Measurements from ENCODE around the gene CXCL6. TPM values are rescaled to one million over a fixed set of nuclear protein-coding genes. Genes with fewer than 3 reads are reported as not detected.

The CXCL6 gene
- polyA plus RNA-seq, 3 donors: not detected

- H3K4me3 Mint-ChIP-seq: peak overlapping the region; percentile 26 to 39
- Histone ChIP-seq H3K27ac (ENCODE audit: low read depth in 1 of 2, low read length in 2 of 2) (no peak overlapping the region), H3K36me3 (replicated peaks in 1 of 2; ENCODE audit: control insufficient read depth in 1 of 2, insufficient read depth in 2 of 2, low read length in 2 of 2) (no peaks in the 10 kb centered on the region), H3K9ac (ENCODE audit: insufficient read depth, low read length, poor library complexity, severe bottlenecking) (no peak overlapping the region), H3K4me3 (replicated peaks in 1 of 3; ENCODE audit: low read depth in 2 of 3, low read length in 3 of 3) (no peak overlapping the region), H3K27me3 (ENCODE audit: control insufficient read depth in 2 of 2, insufficient read depth in 2 of 2, low read length in 2 of 2) (no peaks in the 10 kb centered on the region), H3K4me2 (replicated peaks; ENCODE audit: extremely low read depth, low read length, poor library complexity, severe bottlenecking) (no peak overlapping the region), H3K4me1 (ENCODE audit: control insufficient read depth in 1 of 2, insufficient read depth in 2 of 2, low read length in 2 of 2) (peaks cover 19 to 26% of the 10 kb centered on the region in 2 donors), H3K79me2 (ENCODE audit: insufficient read depth, low read length) (no peaks in the 10 kb centered on the region), H2AFZ (ENCODE audit: insufficient read depth, low read depth, low read length, poor library complexity, severe bottlenecking) (no peak overlapping the region), H3K9me3 (replicated peaks in 1 of 2; ENCODE audit: control insufficient read depth in 1 of 2, insufficient read depth in 1 of 2, low read length in 2 of 2) (no peaks in the 10 kb centered on the region), H4K20me1 (ENCODE audit: insufficient read depth, low read length) (no peaks in the 10 kb centered on the region)
- intact Hi-C loops (cut with micrococcal nuclease): no loop called here
- 100% methylated on average over 1 of the region's 3 CpGs for WGBS (ENCODE audit: insufficient coverage)
- peak overlapping the region in 2 of 7 donors; percentile 19 to 46 for H3K27ac Mint-ChIP-seq
- no peaks in the 10 kb centered on the region for H3K9me3 Mint-ChIP-seq
- peaks cover 0 to 5% (median 2%) of the 10 kb centered on the region in 3 donors for H3K27me3 Mint-ChIP-seq (ENCODE audit: low read depth in 3 of 3)
- TF ChIP-seq, protein P1, sequence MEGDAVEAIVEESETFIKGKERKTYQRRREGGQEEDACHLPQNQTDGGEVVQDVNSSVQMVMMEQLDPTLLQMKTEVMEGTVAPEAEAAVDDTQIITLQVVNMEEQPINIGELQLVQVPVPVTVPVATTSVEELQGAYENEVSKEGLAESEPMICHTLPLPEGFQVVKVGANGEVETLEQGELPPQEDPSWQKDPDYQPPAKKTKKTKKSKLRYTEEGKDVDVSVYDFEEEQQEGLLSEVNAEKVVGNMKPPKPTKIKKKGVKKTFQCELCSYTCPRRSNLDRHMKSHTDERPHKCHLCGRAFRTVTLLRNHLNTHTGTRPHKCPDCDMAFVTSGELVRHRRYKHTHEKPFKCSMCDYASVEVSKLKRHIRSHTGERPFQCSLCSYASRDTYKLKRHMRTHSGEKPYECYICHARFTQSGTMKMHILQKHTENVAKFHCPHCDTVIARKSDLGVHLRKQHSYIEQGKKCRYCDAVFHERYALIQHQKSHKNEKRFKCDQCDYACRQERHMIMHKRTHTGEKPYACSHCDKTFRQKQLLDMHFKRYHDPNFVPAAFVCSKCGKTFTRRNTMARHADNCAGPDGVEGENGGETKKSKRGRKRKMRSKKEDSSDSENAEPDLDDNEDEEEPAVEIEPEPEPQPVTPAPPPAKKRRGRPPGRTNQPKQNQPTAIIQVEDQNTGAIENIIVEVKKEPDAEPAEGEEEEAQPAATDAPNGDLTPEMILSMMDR (IDR thresholded peaks at IDR 0.05): no peak
- no peaks in the 10 kb centered on the region for H3K36me3 Mint-ChIP-seq
- peak; percentile 43 to 60 (median 57) for DNase-seq
- peaks cover 31% of the 10 kb centered on the region for H3K4me1 Mint-ChIP-seq
Observed at GRCh38 chr4:73847526-73848182, 11.2 kb downstream of the CXCL6 start.

GRCh38 chr4:73848183-73848777 lies 11.8 kb downstream of the CXCL6 start:
- no peaks in the 10 kb centered on the region for H4K20me1 ChIP-seq (ENCODE audit: insufficient read depth, low read length)
- no peak overlapping the region for H3K4me2 ChIP-seq (replicated peaks; ENCODE audit: extremely low read depth, low read length, poor library complexity, severe bottlenecking)
- no peak overlapping the region for H3K9ac ChIP-seq (ENCODE audit: insufficient read depth, low read length, poor library complexity, severe bottlenecking)
- Mint-ChIP-seq H3K9me3 (no peaks in the 10 kb centered on the region), H3K27me3 (ENCODE audit: low read depth in 3 of 3) (peaks cover 0 to 7% (median 7%) of the 10 kb centered on the region in 3 donors), H3K27ac (no peak overlapping the region), H3K4me1 (peaks cover 34% of the 10 kb centered on the region), H3K36me3 (no peaks in the 10 kb centered on the region), H3K4me3 (no peak overlapping the region)
- H3K4me1 ChIP-seq (ENCODE audit: control insufficient read depth in 1 of 2, insufficient read depth in 2 of 2, low read length in 2 of 2): peaks cover 25 to 32% of the 10 kb centered on the region in 2 donors
- peaks cover 0 to 3% of the 10 kb centered on the region in 2 donors for H3K27me3 ChIP-seq (ENCODE audit: control insufficient read depth in 2 of 2, insufficient read depth in 2 of 2, low read length in 2 of 2)
- H2AFZ ChIP-seq (ENCODE audit: insufficient read depth, low read depth, low read length, poor library complexity, severe bottlenecking): no peak overlapping the region
- no peaks in the 10 kb centered on the region for H3K9me3 ChIP-seq (replicated peaks in 1 of 2; ENCODE audit: control insufficient read depth in 1 of 2, insufficient read depth in 1 of 2, low read length in 2 of 2)
- H3K79me2 ChIP-seq (ENCODE audit: insufficient read depth, low read length): no peaks in the 10 kb centered on the region
- H3K36me3 ChIP-seq (replicated peaks in 1 of 2; ENCODE audit: control insufficient read depth in 1 of 2, insufficient read depth in 2 of 2, low read length in 2 of 2): no peaks in the 10 kb centered on the region
- no CpG with 5 or more reads among the region's 1 CpG for WGBS (ENCODE audit: insufficient coverage)
- DNase-seq: no peak
- H3K27ac ChIP-seq (ENCODE audit: low read depth in 1 of 2, low read length in 2 of 2): no peak overlapping the region
- intact Hi-C loops (cut with micrococcal nuclease): no loop called here
- TF ChIP-seq, protein P1 (IDR thresholded peaks at IDR 0.05): no peak
- H3K4me3 ChIP-seq (replicated peaks in 1 of 3; ENCODE audit: low read depth in 2 of 3, low read length in 3 of 3): no peak overlapping the region
